Lower leg skin (tissue), 4 donors: ENCODE measurements around the gene MTHFD1. TPM values are rescaled to one million over a fixed set of nuclear protein-coding genes. Genes with fewer than 3 reads are reported as not detected.
A peak's percentile ranks its signal among the peaks of the same experiment; 100 is the strongest.

Experiments
- DNase-seq, 2 donors: peaks; one replicate each; pipeline ENCODE4 v3.0.0-alpha.2; 2019; ENCODE audit warnings: low spot score in 2 of 2
- H3K4me3 ChIP-seq: fragments of 200-600 bp; sonication (generic); 2 replicates; pipeline ENCODE4 v1.5.1; 2017; ENCODE audit warnings: mild to moderate bottlenecking, low read depth; ENCODE audit not compliant: poor library complexity, severe bottlenecking
- POLR2A ChIP-seq, 2 donors: fragments of 450-650 bp; IDR thresholded peaks; one replicate each; pipeline ENCODE4 v1.6.1; 2016 to 2017; ENCODE audit warnings: antibody characterized with exemption in 2 of 2, mild to moderate bottlenecking in 1 of 2, moderate library complexity in 1 of 2
- WGBS, 2 donors: methylation state at CpG; one replicate each; pipeline ENCODE4 v1.1.5; 2018; 5-methylcytosine and 5-hydroxymethylcytosine counted together
- intact Hi-C: fragments of 100-400 bp; cut with DNase I; formaldehyde crosslinking; loops from one replicate; pipeline ENCODE4 v1.15.0; 2023; ENCODE audit warnings: low total_unique reads
- total RNA-seq, 4 donors: library from RNA; depleted of rRNA; stranded (reverse); fragments of >200 nt; gene quantifications; one replicate each; pipeline ENCODE4 v1.1.0, GENCODE V29; 2016
- TF ChIP-seq, protein P1 (sequence below), 3 donors: fragments of 450-650 bp; IDR thresholded peaks; one replicate each; pipeline ENCODE4 v1.5.1; 2016; ENCODE audit warnings: antibody characterized with exemption in 3 of 3, mild to moderate bottlenecking in 3 of 3, moderate library complexity in 2 of 3

The MTHFD1 gene
- total RNA-seq, 4 donors from 2014 or later: 26.3 to 28.7 (median 27.9) TPM

DNA sequence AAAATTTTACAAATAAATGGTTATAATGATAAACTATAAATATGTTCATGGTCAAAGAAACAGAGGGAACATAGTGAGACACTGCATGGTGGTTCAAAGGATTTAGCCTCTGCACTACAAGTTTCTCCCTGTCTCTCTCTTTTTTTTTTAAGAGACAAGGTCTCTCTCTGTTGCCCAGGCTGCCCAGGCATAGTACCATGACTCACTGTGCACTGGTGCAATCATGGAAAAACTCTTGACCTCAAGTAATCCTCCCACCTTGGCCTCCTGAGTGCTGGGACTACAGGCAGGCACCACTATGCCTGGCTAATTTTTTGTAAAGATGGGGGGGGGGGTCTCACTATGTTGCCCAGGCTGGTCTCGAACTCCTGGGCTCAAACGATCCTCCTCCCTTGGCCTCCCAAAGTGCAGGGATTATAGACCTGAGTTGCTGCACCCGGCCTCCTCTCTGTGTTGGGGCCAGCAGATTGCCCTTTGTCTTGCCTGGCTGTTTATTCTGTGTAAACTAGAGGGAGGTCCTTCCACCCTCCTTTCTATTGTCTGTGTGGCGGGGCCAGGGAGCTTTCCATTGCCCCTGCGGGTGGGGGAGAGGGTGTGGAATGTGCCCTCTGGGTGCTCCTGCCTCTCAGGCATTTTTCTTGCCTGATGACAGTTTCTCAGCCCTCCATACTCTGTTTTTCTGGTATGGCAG is 22.1 kb downstream of the MTHFD1 start:
- DNase-seq: peak in 1 of 2 donors; percentile 26
- WGBS, 2 donors: 80 to 90% methylated on average over 5 of the region's 5 CpGs
- intact Hi-C loops: no loop called here
- H3K4me3 ChIP-seq: no peak overlapping the region
- TF ChIP-seq, protein P1, sequence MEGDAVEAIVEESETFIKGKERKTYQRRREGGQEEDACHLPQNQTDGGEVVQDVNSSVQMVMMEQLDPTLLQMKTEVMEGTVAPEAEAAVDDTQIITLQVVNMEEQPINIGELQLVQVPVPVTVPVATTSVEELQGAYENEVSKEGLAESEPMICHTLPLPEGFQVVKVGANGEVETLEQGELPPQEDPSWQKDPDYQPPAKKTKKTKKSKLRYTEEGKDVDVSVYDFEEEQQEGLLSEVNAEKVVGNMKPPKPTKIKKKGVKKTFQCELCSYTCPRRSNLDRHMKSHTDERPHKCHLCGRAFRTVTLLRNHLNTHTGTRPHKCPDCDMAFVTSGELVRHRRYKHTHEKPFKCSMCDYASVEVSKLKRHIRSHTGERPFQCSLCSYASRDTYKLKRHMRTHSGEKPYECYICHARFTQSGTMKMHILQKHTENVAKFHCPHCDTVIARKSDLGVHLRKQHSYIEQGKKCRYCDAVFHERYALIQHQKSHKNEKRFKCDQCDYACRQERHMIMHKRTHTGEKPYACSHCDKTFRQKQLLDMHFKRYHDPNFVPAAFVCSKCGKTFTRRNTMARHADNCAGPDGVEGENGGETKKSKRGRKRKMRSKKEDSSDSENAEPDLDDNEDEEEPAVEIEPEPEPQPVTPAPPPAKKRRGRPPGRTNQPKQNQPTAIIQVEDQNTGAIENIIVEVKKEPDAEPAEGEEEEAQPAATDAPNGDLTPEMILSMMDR (IDR thresholded peaks at IDR 0.05): no peak
- TF ChIP-seq POLR2A (IDR thresholded peaks at IDR 0.05): no peak

DNA sequence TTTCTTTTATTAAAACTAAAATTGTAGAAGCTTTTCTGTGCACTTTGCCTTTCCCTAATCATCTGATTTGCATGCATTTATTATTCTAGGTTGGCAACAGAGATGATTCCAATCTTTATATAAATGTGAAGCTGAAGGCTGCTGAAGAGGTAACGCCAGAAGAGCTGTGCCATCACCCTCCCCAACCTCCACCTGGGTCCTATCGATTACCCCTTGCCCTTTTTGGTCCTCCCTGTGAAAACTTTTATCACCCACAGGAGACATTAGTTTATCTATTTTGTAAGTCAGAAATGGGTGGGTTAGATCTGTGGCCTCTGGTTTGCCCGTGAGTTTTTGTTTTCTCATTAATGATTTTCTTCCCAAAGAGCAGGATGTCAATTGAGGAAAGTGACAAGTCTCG is 22.8 kb downstream of the MTHFD1 start:
- intact Hi-C loops: no loop called here
- TF ChIP-seq, protein P1 (IDR thresholded peaks at IDR 0.05): no peak
- TF ChIP-seq POLR2A (IDR thresholded peaks at IDR 0.05): no peak
- 96% methylated on average over 4 of the region's 4 CpGs for WGBS, 2 donors

DNA sequence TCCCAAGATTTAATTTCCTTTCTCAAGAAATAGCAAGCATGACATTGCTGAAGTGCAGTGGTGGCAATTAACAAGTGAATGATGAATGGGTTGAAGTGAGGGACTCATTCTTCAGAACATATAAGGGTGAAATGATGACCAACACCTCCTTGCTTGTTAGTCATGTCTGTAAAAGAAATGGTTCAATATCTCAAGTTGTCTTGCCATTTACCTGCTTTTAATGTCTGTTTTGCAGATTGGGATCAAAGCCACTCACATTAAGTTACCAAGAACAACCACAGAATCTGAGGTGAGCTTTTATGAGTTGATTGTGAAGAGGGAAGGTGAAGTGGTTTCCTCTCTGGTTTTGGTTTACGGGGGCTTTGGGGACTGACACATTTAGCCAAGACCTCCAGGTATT is 24.1 kb downstream of the MTHFD1 start:
- TF ChIP-seq, protein P1 (IDR thresholded peaks at IDR 0.05): no peak
- TF ChIP-seq POLR2A (IDR thresholded peaks at IDR 0.05): no peak
- H3K4me3 ChIP-seq: no peak overlapping the region
- DNase-seq: no peak
- intact Hi-C loops: no loop called here
- WGBS, 2 donors: 92 to 97% methylated on average over 1 of the region's 1 CpG

More for the DNA sequence above, 22.8 kb downstream of the MTHFD1 start:
- peak in 1 of 2 donors; percentile 21 for DNase-seq
- no peak overlapping the region for H3K4me3 ChIP-seq

DNA sequence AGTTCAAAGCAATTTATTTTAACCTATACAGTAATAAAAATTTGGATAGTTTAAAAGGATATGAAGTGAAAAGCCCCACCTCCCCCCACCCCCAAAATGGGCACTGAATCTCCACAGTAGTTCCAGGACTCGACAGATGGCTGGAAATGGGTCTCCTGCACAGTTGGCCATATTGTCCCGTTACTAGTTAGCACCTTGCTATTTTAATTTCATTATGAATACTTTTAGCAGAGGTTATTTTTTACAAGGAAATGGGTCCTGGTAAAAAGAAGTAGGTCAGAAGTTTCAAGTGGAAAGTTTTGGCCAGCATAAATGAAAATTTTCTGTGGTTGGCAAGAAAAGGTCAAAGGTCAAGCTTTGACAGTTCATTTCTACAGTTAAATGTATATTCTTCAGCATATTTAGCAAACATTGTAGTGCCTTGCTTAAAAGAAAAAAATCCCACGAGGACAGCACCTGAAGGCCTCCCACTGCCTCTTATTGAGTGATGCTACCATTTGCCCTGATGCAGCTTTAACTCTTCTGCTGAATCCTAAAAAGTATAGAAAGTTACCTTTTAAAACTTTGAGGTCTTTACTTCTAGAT is 28.3 kb downstream of the MTHFD1 start:
- no peak overlapping the region for H3K4me3 ChIP-seq
- whole genome bisulfite sequencing, 2 donors: 90 to 91% methylated on average over 3 of the region's 3 CpGs
- no peak for TF ChIP-seq POLR2A (IDR thresholded peaks at IDR 0.05)
- TF ChIP-seq, protein P1 (IDR thresholded peaks at IDR 0.05): no peak
- intact Hi-C loops: no loop called here
- peak in 1 of 2 donors; percentile 23 for DNase-seq

DNA sequence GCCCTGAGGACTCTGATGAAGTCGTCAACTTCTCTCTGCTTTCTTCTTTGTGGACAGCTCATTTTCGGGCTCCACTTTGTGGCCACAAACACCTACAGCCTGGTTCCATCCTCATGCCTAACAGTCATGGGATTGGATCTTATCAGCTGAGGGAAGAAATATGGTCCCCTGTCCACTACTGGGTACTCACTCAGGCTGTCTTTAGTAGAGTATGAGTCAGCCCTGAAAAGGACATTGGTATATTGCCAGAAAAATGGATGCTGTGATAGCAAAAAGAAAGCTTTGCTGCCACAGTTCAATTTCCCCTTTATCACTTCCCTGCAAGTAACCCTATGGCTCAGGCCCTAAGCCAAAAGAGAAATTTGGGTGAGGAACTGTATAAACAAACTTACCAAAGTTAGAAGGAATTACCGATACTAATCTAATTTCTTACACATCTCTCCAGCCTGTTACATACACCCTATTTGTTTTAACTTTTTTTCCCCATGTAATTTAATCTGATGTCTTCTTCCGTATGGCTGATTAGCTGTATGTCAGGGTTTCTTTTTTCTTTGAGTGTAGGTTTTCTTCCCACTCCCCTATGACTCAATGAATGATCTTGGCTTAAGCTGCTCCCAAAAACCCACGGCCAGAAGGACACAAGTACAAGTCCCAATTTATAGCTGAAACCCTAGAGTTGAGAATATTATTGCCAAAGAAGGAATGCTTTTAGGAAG is 29.1 kb downstream of the MTHFD1 start:
- H3K4me3 ChIP-seq: no peak overlapping the region
- TF ChIP-seq POLR2A (IDR thresholded peaks at IDR 0.05): no peak
- TF ChIP-seq, protein P1 (IDR thresholded peaks at IDR 0.05): no peak
- DNase-seq: peak in 1 of 2 donors; percentile 34
- intact Hi-C loops: no loop called here
- WGBS, 2 donors: 90 to 93% methylated on average over 5 of the region's 5 CpGs
